DOHH2 (cell line): ENCODE results near the gene C17orf100.

Source experiments
- EZH2phosphoT487 ChIP-seq: fragments of 200-600 bp; sonication (generic); IDR thresholded peaks from 2 replicates; pipeline ENCODE4 v1.6.1; 2017; ENCODE audit warnings: borderline replicate concordance, mild to moderate bottlenecking, antibody characterized with exemption, low read length, moderate library complexity, mixed read lengths
- TF ChIP-seq, protein P1 (sequence below): fragments of 200-600 bp; sonication (generic); IDR thresholded peaks from one replicate; pipeline ENCODE4 v1.5.1; 2014; ENCODE audit warnings: antibody characterized with exemption, mild to moderate bottlenecking, low read depth, low read length; ENCODE audit not compliant: poor library complexity, severe bottlenecking

DNA sequence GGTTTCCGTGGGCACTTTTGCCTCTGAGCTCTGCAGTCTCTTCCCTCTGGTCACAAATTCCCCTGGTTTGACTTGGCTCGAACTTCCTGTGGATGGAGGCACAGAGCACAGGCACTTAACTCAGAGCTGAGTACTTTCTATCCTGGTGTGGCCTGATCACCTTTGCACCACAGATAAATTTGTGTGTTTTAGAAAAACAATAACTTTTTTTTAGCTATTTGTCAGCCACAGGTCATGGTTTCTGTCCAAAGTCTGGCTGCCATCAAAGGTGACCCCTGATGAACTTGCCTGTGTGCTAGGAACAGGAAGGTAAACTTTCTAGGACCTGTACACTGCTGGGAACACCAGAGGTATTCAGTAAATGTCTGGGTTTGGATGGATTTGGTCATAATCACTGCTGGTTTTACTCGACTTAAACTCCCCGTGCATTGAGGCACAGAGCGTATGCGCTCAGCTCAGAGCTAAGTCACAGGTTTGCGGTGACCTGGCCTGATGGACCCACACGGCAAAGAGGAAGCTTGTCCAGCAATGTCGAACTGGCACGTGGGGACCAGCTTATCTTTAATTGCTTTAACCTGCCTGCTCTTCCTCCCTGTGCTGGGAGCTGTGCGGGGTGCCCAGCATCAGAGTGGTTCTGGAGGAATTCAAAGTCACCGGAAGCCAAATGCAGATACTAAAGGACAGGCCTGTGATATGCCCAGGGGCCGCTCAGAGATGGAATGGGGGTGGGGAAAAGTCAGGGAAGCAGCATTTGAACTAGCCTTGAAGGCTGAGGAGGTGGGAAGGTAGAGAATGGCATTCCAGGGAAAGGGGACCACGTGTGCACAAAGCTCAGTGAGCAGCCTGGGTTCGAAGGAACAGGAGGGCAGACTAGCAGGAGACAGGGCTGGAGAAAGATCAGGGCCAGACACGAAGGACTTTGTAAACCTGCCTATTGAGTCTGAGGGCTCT, 48.7 kb downstream of the C17orf100 start:
- TF ChIP-seq, protein P1, sequence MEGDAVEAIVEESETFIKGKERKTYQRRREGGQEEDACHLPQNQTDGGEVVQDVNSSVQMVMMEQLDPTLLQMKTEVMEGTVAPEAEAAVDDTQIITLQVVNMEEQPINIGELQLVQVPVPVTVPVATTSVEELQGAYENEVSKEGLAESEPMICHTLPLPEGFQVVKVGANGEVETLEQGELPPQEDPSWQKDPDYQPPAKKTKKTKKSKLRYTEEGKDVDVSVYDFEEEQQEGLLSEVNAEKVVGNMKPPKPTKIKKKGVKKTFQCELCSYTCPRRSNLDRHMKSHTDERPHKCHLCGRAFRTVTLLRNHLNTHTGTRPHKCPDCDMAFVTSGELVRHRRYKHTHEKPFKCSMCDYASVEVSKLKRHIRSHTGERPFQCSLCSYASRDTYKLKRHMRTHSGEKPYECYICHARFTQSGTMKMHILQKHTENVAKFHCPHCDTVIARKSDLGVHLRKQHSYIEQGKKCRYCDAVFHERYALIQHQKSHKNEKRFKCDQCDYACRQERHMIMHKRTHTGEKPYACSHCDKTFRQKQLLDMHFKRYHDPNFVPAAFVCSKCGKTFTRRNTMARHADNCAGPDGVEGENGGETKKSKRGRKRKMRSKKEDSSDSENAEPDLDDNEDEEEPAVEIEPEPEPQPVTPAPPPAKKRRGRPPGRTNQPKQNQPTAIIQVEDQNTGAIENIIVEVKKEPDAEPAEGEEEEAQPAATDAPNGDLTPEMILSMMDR, result no peak
- TF ChIP-seq EZH2phosphoT487, result no peak
